Skin of body (tissue), 2 donors: Measurements from ENCODE around the gene RBBP7. TPM values are rescaled to one million over a fixed set of nuclear protein-coding genes. Genes with fewer than 3 reads are reported as not detected.
A peak's percentile ranks its signal among the peaks of the same experiment; 100 is the strongest.

ENCODE experiments used
- DNase-seq: peaks from one replicate; lab custom pipeline; 2025; lab: John Stamatoyannopoulos, UW
- total RNA-seq: library from RNA; depleted of rRNA; stranded (reverse); fragments of >200 nt; gene quantifications from one replicate; pipeline ENCODE4 v1.2.3, GENCODE V29; 2014

RBBP7 gene
- 126 TPM for total RNA-seq

DNA sequence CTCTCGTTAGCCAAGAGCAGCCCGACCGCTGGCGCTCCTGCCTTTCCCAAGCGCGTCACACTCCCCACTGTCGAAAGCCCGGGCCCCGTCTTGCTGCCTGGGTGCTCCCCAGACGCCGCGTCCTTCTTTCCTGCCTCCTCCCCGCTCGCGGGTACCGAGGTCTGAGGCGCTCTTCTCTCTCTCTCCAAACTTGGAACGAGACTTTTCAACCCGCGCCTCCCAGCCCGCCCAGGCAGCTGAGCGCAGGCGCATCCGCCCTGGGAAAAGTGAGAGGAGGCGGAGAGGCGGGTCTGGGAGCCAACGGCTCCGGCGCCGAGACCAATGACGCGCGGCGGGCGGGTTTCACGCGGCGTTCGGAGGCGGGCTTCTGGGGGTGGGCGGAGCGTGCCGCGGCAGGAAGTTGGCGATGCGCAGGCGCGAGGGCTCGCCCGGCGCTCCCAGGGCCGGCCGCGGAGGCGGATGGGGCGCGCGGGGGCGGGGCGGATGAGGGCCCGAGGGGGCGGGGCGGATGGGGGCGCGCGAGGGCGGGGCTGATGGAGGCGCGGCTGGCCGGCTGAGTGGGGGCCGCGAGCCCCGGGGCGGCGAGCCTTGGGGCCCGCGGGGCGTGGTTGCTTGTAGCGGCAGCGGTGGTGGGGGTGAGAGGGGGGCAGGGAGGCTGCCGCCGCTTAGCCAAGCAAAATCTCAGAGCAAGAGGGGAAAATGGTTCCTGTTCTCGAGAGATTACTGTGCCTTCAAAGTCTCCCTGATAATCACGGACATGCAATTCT is at the start of gene RBBP7:
TSS of gene RBBP7 (minus strand) at position 268 of the 767 bp plus-strand sequence. CDS start 309 bp downstream, outside the sequence.
- peak; percentile 92 for DNase-seq

DNA sequence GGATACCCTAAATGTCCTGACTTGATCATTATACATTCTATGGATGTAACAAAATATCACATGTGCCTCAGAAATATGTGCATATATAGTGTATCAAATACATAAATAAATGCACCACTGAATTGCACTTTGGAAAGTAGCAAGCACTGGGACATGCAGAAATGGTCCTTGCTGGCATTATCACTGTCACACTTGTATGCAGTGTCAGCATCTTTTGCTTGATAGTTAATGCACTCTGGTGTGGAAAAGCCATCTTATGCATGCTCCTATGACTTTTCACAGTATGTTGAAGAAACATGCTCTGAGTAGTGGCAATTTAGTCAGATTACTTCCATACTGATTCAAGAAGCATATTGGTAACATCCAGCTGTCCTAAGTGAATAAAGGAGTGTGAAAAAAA is 48.8 kb upstream of the RBBP7 start:
- no peak for DNase-seq

DNA sequence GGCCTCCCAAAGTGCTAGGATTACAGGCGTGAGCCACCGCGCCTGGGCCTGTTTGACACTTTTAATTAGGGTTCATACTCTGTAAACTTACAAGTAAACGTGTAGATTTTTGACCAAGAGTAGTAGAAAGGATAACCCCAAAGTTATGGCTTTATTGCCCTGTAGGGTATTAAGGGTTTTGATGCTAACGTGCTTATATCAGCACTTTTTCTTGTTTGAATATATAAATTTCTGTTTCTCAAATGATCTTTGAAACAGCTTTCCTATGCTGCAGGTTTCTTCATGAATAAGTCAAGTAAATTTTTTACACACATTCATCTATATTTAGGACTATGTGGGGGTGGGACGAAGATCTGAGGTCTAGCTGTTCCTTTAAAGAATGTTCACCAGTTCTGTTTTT is 47.0 kb upstream of the RBBP7 start:
- no peak for DNase-seq

DNA sequence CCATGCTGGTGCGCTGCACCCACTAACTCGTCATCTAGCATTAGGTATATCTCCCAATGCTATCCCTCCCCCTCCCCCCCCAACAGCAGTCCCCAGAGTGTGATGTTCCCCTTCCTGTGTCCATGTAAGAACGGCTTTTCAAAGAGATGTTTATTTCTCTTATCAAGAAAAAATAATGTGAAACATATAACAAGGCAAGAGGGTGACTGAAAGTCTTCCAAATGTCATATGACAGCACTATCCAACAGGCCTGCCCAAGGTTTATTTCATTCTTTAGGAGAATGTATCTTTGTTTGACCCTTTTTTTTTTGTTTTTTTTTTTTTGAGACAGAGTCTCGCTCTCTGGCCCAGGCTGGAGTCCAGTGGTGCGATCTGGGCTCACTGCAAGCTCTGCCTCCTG is 46.4 kb upstream of the RBBP7 start:
- no peak for DNase-seq

DNA sequence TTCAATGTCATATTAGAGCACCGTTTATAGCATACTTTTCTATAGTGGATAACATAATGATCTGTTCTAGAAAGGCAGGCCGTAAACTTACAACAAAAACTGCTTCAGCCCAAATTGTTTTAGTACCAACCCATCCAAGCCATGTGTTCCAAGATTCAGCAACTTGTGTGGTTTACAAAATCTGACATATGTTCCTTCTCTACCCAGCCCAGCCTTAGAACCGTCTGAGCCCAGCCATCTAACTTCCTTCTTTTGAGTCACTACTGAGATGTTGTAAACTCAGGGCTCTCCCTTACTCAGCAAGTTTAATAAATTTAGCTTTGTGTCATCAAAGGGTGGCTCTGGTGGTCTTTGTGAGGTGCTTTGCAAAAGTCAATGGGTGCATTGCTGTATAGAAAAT is 43.9 kb upstream of the RBBP7 start:
- peak; percentile 4 for DNase-seq

DNA sequence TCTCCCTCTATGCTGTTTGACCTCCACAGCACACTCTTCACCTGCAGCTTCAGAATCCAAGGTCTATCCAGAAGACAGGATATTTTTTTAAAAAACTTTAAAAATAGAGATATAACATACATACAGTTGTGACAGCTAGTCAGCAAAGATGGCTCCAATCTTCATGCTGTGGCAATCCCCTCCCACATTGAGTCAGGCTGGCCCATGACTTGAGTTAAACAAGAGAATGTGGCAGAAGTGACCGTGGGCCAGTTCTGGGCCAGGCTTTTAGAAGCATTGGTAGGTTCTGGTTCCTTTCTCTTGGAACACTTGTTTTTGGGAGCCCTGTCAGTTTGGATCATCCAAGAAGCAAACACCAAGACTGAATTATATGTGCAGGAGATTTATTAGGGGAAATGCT is 40.2 kb upstream of the RBBP7 start:
- DNase-seq, result no peak

DNA sequence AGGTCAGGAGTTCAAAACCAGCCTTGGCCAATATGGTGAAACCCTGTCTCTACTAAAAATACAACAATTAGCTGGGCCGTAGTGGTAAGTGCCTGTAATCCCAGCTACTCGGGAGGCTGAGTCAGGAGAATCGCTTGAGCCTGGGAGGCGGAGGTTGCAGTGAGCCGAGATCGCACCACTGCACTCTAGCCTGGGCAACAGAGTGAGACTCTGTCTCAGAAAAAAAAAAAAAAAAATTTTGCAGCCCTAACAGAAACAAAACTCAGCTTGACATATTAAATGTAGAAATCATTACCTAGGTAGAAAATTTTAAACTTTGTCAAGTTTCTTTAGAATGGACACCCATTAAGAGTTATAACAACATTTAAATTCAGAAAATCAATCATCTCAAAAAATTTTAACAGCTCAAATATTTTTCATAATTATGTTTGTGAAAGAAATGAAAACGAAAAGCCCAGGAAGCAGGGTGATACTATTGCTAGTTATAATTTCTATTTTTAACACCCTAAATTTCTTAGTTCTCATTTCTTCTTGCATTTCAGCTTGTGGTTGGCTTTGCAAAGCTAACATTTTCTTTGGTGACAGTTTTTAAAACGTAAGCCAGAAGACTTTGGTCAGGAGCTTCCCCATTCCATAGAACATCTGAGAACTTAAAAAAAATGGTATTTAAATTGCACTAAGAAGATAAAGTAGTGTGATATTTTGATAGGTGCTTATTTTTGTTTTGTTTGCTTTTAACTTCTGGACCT is 33.3 kb upstream of the RBBP7 start:
- no peak for DNase-seq

DNA sequence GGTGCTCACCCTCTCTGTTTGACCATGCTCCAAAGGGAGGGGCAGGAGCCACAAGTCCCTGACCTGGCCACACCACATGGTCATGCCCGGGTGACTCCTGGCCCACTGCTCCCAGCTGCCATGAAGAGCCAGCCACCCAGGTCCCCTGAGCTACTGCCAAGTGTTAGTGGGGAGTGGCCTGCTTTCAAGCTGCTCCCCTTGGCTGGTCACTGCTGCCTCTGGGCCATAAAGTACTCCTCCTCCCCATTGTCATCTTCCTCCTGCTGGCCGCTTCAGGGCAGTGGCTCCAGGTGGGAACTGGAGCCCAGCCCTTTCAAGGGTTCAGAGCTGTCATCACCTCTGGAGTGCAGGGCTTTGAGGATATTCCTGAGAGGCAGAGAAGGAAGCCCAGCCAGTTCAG is 27.3 kb upstream of the RBBP7 start:
- DNase-seq, result no peak

DNA sequence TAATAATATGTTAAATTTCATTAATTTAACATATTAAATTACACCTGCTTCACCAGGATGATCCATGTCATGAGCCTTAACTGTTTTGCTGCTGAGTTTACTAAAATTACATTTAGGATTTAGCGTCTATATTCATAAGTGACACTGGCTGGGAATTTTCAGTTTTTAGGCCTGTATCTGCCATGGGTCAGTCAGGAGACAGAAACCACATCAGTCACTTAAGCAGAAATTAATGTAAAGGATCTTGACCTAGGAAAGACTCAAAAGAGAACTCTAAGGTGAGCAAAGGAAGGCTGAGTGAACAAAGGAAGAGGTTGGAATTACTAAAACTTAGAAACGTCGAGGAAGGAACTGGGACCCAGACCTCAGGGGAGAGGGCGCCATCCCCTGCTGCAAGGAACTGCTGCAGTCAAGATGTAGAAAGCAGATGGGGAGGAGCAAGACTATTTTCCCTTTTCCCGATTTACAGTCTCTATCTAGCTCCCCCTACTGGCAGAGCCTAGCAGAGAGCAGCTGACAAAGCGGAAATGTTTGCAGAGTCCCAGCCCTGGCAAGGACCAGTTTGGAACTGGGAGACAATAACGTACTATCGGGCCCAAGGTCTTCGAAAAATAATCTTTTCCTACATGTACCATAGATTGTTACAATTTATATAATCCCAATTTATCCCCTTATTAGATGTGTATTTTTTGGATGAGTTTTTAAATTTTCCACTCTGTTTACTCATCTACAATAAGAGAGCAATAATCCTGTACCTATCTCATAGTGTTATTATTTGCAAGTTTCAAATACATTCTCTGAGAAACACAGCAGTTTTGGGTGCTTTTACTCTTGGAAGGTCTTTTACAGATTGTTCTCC is 22.6 kb upstream of the RBBP7 start:
- DNase-seq, result peak; percentile 0

DNA sequence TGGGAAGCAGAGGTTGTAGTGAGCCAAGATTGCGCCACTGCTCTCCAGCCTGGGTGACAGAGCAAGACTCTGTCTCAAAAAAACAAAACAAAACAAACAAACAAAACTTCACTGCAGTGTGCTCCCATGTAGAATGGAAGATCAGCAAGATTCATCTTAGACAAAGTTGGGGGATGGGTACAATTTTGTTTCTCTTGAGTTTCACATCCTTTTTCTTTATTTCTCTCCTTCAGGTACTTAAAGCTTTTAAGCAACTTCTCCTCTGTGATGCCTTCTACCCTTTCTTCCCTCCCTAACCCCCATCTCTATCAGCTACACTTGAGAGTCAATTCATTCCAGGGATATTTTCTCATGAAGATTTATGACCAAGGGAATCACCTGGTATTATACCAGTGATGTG is 15.5 kb upstream of the RBBP7 start:
- DNase-seq, result no peak

DNA sequence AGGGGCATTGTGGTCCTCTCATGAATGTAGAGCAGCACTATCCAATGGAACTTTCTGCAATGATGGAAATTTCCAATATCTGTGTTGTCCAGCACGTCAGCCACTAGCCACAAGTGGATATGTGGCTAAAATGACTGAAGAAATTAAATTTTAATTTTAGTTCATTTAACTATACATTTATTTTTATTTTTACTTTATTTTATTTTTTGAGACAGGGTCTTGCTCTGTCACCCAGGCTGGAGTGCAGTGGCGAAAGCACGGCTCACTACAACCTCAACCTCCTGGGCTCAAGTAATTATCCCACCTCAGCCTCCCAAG is 13.3 kb upstream of the RBBP7 start:
- DNase-seq, result no peak

DNA sequence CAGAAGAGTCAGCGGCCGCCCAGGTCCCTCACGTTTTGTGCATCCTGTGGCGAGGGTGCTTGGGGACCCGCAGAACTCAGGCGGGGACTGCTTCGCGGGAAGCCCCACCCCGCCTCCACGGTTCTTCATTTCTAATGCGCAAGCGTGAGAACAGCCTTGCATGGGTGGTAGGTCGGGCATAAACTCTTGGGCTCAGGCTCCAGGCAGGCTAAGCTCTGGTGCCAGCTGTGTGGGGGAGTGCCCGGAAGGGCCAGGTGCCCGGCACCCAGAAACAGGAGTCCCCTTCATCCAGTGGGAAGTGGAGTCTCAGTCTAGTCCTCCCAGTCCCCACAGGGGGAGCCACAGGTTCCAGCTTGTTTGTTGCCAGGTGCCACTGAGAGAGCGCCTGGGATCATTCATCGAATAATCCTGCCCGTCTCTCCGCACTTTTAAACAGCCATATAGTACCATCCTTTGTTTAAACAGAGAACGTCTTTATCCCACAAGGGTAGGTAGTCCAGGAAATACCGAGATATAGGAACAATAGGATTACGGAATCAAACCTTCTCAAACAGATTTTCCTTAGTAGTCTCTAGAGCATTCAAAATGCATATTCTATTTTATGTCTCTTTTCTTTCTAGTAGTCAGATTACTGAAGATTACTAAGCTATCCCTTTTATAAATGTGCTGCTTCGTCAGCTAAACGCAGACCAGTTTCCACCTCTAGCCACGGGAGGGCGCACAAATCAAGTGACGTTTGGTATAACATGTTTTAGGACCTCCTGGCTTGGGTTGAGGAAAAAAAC is 12.7 kb upstream of the RBBP7 start:
- peak; percentile 43 for DNase-seq

DNA sequence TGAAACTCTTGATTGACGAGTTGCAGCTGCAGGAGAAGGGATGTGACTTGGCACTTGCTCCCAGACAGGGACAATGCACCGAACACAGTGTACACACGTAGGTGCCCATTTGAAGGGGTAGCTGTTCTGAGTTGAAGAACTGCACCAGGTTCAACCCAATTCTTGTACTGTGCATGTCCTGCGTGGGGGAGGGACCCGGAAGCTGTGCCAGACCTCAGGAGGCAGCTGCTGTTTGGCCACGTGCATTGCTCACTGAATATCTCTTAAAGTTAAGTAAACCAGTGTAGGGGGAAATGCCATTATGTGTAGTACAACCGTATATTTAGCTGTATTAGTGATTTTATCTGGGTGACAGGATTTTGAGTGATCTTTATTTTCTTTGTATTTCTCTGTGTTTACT is 12.0 kb upstream of the RBBP7 start:
- peak; percentile 1 for DNase-seq

DNA sequence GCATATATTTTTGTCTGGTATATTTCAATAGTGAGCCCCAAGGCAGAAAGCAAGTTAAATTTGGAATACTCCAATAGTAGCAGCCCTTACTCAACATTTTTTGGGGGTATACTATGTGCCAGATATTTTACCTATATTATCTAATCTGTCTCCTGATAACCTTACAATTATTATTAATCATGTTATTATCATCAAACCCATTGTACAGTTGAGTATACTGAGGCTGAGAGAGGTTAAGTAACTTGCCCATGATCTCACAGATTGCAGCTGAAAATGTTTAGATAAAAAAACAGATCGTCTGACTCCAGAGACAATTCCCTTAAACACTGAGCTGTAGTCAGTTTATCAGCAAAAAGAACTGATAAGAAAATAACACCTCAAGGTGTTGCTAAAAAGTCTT is 6.5 kb upstream of the RBBP7 start:
- no peak for DNase-seq

DNA sequence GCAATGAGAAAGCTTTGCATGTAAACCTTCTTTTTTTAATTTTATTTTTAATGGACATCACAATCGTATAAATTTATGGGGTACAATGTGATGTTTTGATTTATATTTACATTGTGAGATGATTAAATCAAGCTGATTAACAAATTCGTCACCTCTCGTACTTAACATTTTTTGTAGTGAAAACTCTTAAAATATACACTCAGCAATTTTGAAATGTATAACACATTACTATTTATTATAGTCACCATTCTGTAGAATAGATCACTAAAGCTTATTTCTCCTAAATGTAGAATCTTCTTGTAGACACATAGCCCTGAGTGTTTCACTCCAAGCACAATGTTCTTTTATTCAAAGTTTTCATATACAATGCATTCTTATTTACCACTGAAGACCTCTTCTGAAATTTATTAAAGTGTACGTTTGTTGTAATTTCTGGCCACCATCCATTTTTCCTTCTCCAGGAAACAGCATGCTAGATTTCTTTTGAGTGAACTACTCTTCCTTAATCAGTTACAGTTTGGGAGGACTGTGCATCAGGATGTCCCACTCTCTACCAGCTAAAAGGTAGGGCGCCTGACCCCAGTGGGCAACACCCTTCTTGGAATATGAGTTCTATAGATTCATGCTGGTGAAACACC is 4.4 kb upstream of the RBBP7 start:
- no peak for DNase-seq

DNA sequence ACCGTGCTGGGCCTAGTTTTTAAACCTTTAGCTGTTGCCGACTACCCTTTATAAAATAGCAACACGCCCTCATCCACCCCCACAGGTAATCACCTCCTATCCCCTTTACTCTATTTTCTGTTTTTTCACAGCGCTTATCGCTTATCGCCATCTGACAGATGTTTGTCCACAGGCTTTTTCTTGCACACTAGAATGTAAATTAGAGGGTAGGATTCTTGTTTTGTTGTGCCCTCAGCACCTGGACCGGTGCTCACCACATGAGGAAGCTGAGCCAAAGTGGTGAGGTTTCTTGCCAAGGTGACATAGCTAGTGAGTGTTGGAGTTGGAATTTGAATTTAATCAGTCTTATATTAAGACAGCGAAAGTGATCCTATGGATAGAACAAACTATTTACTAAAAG is 2.9 kb upstream of the RBBP7 start:
- no peak for DNase-seq

DNA sequence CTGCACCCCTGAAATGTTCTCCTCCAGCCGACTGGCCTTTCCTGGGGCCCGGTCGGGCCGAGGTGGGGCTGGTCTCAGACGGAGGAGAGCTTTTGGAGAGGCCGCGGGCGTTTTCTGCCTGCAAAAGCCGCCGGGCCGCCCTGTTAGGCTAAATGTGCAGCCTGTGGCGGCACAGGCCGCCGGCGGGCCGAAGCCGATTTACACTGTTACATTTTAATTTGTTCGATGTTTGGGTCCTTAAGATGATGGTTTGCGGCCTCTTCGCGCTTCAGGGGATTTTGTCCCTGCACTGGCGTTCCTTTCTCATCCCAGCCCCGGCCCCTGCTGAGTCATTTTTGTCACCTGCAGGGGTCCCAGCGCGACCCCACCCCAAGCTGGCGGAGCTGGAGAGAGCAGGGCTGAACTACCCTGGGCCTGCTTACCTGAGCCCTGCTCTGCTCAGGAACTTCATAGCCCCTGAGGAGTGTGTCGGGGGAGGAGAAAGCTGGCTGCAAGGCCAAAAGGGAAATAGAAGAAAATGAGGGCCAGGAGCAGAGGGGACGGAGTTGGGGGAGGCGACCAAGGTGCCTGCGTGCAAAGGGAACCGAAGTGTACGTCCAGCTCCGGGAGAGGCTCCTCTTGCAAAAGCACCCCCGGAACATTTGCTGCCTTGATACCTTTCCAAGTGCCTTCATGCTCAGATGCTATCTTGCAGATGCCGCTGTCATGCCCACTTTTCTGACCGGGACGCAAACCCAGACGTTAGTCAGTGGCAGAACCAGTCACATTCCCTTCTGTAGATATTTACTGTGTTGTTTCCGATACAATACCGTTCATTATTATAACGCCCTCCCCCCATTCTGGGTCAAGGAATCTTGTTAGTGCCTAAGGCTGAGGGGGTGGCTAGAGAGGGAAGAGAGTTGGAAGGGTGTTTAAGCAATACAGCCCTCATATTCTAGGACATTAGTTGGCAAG is 977 bp upstream of the RBBP7 start:
- no peak for DNase-seq

DNA sequence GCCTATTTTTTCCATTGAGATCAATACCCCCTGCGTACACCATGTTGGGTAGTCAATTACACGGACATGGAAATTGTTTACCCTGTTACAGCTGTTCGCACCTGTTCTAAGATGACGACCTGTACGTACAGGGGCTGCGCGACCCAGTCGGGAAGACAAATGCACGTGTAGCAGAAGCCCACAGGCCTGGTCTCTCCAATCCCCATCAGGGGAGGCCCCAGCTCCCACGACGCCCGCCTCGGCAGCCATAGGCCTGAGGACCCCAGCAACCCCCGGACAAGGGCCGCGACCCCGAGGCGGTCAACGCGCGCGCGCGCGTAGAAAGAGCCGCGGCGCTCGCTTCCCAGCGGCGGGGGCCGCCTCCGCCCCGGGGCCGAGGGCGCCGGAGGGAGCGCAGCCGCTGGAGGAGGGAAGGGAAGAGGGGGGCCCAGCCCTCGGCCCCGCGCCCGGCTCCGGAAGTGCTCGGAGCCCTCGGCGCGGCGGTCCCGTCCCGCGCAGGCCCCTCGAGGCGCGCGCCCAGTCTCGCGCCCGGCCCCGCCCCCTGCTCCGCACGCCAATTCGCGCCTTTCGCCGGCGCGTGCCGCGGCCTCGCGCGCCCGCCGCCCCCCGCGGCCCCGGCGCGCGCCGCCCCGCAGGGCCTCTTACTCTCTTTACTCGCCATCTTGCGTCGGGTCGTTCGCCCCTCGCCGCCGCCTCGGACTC is 618 bp downstream of the RBBP7 start:
- no peak for DNase-seq

DNA sequence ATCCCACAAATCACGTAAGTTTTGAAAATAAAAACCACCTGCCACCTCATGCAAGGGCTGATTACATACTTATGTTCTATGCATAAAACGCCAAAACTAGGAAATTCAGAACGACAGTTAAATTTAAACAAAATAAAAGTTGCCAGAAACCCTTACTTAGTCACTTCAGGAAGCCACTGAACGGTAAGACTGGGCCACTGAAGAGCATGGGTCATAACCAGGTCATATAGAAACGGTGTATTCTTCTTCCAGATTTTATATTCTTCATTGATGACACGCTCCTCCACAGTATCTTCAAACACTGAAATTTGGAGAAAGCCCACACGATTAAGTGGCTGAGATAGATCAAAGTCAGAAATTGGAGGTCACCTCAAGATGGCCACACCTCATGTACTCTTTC is 1.2 kb downstream of the RBBP7 start:
- DNase-seq, result no peak
